Stimulated activated CD8-positive, alpha-beta memory T cell treated with anti-CD3 and anti-CD28 coated beads, Interleukin-12 subunit alpha, Interleukin-12 subunit beta, amount 100 ng/mL, for 24 hours (primary cell): ENCODE measurements around the gene UBA3.

Experiments
- DNase-seq: peaks from one replicate; pipeline ENCODE4 v3.0.0-alpha.2; 2020; ENCODE audit errors: extremely low read depth

UBA3 gene

GRCh38 chr3:69080233-69080920, at the start of gene UBA3:
Gene UBA3, minus strand, starts transcription at chr3:69080365. Its CDS starts 12 bp downstream, at chr3:69080353.
- peak; percentile 82 for DNase-seq

- no peak for DNase-seq
Observed at GRCh38 chr3:69129531-69129930, 49.4 kb upstream of the UBA3 start.

GRCh38 chr3:69128509-69128908, 48.3 kb upstream of the UBA3 start:
- no peak for DNase-seq

- DNase-seq: no peak
Observed at GRCh38 chr3:69126999-69127398, 46.8 kb upstream of the UBA3 start.

GRCh38 chr3:69126216-69126615, 46.1 kb upstream of the UBA3 start:
- no peak for DNase-seq

GRCh38 chr3:69122403-69122802, 42.2 kb upstream of the UBA3 start, which contains the start of gene LMOD3:
Gene LMOD3, minus strand, starts transcription at chr3:69122595. Its CDS starts 209 bp downstream, at chr3:69122386.
- no peak for DNase-seq

GRCh38 chr3:69121950-69122349, 41.8 kb upstream of the UBA3 start:
- no peak for DNase-seq

GRCh38 chr3:69121513-69121912, 41.3 kb upstream of the UBA3 start:
- DNase-seq: no peak

GRCh38 chr3:69120879-69121464, 40.8 kb upstream of the UBA3 start:
- DNase-seq: peak; percentile 59

GRCh38 chr3:69119681-69120080, 39.5 kb upstream of the UBA3 start:
- no peak for DNase-seq

- DNase-seq: no peak
Observed at GRCh38 chr3:69119138-69119537, 39.0 kb upstream of the UBA3 start.

- DNase-seq: no peak
Observed at GRCh38 chr3:69118555-69118954, 38.4 kb upstream of the UBA3 start.

- DNase-seq: no peak
Observed at GRCh38 chr3:69116897-69117296, 36.7 kb upstream of the UBA3 start.

- no peak for DNase-seq
Observed at GRCh38 chr3:69116162-69116561, 36.0 kb upstream of the UBA3 start.

GRCh38 chr3:69115731-69116130, 35.6 kb upstream of the UBA3 start:
- DNase-seq: no peak

- no peak for DNase-seq
Observed at GRCh38 chr3:69113536-69113935, 33.4 kb upstream of the UBA3 start.

GRCh38 chr3:69110941-69111546, 30.9 kb upstream of the UBA3 start:
- DNase-seq: no peak

GRCh38 chr3:69108811-69109210, 28.6 kb upstream of the UBA3 start:
- DNase-seq: no peak

GRCh38 chr3:69107841-69108240, 27.7 kb upstream of the UBA3 start:
- no peak for DNase-seq

GRCh38 chr3:69105320-69105719, 25.2 kb upstream of the UBA3 start:
- no peak for DNase-seq

GRCh38 chr3:69104586-69104985, 24.4 kb upstream of the UBA3 start:
- no peak for DNase-seq

- DNase-seq: no peak
Observed at GRCh38 chr3:69103123-69103522, 23.0 kb upstream of the UBA3 start.

GRCh38 chr3:69102384-69102783, 22.2 kb upstream of the UBA3 start:
- DNase-seq: no peak
